H9 (cell line): ENCODE results near the gene ERFE. TPM values are rescaled to one million over a fixed set of nuclear protein-coding genes. Genes with fewer than 3 reads are reported as not detected.

Experiments used
- DNase-seq: peaks from one replicate; pipeline ENCODE4 v3.0.0-alpha.2; 2017
- H2AFZ ChIP-seq: one replicate; pipeline ENCODE4 v1.6.1; 2013; ENCODE audit warnings: mild to moderate bottlenecking, low read length, control low read depth, moderate library complexity
- H2AK5ac ChIP-seq: 2 replicates; pipeline ENCODE4 v1.6.1; 2013; ENCODE audit warnings: low read length, control low read depth, mixed read lengths; ENCODE audit not compliant: insufficient read length
- H2BK120ac ChIP-seq: one replicate; pipeline ENCODE4 v1.6.1; 2013; ENCODE audit warnings: low read depth, mild to moderate bottlenecking, low read length, control low read depth, inconsistent platforms; ENCODE audit not compliant: poor library complexity, severe bottlenecking
- H2BK12ac ChIP-seq: 2 replicates; pipeline ENCODE4 v1.6.1; 2013; ENCODE audit warnings: low read length, control low read depth, mixed read lengths, low read depth; ENCODE audit not compliant: insufficient read length
- H2BK15ac ChIP-seq: 2 replicates; pipeline ENCODE4 v1.6.1; 2013; ENCODE audit warnings: low read depth, low read length, control low read depth
- H2BK20ac ChIP-seq: one replicate; pipeline ENCODE4 v1.6.1; 2013; ENCODE audit warnings: low read depth, mild to moderate bottlenecking, low read length, control low read depth, inconsistent platforms; ENCODE audit not compliant: poor library complexity, severe bottlenecking
- H2BK5ac ChIP-seq: 2 replicates; pipeline ENCODE4 v1.6.1; 2013; ENCODE audit warnings: low read length, control low read depth, mixed read lengths; ENCODE audit not compliant: insufficient read length
- H3K14ac ChIP-seq: 2 replicates; pipeline ENCODE4 v1.6.1; 2013; ENCODE audit warnings: low read length, control low read depth; ENCODE audit not compliant: insufficient read depth
- H3K18ac ChIP-seq: 2 replicates; pipeline ENCODE4 v1.6.1; 2013; ENCODE audit warnings: low read depth, mild to moderate bottlenecking, mixed read lengths, low read length, control low read depth; ENCODE audit not compliant: insufficient read length
- H3K23ac ChIP-seq: 2 replicates; pipeline ENCODE4 v1.6.1; 2013; ENCODE audit warnings: low read length, control low read depth, mixed read lengths, low read depth; ENCODE audit not compliant: insufficient read length
- H3K23me2 ChIP-seq: 2 replicates; pipeline ENCODE4 v1.6.1; 2013; ENCODE audit warnings: low read depth, mild to moderate bottlenecking, mixed read lengths, low read length, control low read depth; ENCODE audit not compliant: insufficient read length, poor library complexity, severe bottlenecking
- H3K27ac ChIP-seq: 2 replicates; pipeline ENCODE4 v1.5.1; 2013; ENCODE audit warnings: low read length, control low read depth, mixed read lengths, low read depth; ENCODE audit not compliant: insufficient read length
- H3K27me3 ChIP-seq: 2 replicates; pipeline ENCODE4 v1.6.1; 2013; ENCODE audit warnings: low read length, control low read depth, inconsistent platforms; ENCODE audit not compliant: insufficient read depth
- H3K4ac ChIP-seq: 2 replicates; pipeline ENCODE4 v1.6.1; 2013; ENCODE audit warnings: low read depth, mild to moderate bottlenecking, control low read depth, inconsistent platforms, low read length, moderate library complexity
- H3K4me1 ChIP-seq: 2 replicates; pipeline ENCODE4 v1.6.1; 2013; ENCODE audit warnings: low read length, control low read depth, inconsistent platforms; ENCODE audit not compliant: insufficient read depth
- H3K4me2 ChIP-seq: 2 replicates; pipeline ENCODE4 v1.6.1; 2013; ENCODE audit warnings: low read length, control low read depth, mixed read lengths; ENCODE audit not compliant: insufficient read length, insufficient read depth
- H3K56ac ChIP-seq: 2 replicates; pipeline ENCODE4 v1.6.1; 2013; ENCODE audit warnings: low read depth, mild to moderate bottlenecking, mixed read lengths, low read length, control low read depth; ENCODE audit not compliant: insufficient read length
- H3K79me1 ChIP-seq: 2 replicates; pipeline ENCODE4 v1.6.1; 2013; ENCODE audit warnings: low read depth, mild to moderate bottlenecking, moderate library complexity, low read length, control low read depth, inconsistent platforms; ENCODE audit not compliant: insufficient read depth, poor library complexity, severe bottlenecking
- H3K79me2 ChIP-seq: 2 replicates; pipeline ENCODE4 v1.6.1; 2013; ENCODE audit warnings: low read length, control low read depth, inconsistent platforms; ENCODE audit not compliant: insufficient read depth
- H3K9ac ChIP-seq: 2 replicates; pipeline ENCODE4 v1.6.1; 2013; ENCODE audit warnings: low read length, control low read depth, mixed read lengths; ENCODE audit not compliant: insufficient read length; ENCODE audit errors: extremely low read depth
- H3K9me3 ChIP-seq: one replicate; pipeline ENCODE4 v1.6.1; 2013; ENCODE audit warnings: low read depth, low read length, inconsistent platforms; ENCODE audit not compliant: control insufficient read depth
- H3T11ph ChIP-seq: one replicate; pipeline ENCODE4 v1.6.1; 2013; ENCODE audit warnings: mild to moderate bottlenecking, low read length, control low read depth, inconsistent platforms
- H4K20me1 ChIP-seq: one replicate; pipeline ENCODE4 v1.6.1; 2013; ENCODE audit not compliant: control insufficient read depth, insufficient read length, insufficient read depth
- H4K5ac ChIP-seq: 2 replicates; pipeline ENCODE4 v1.6.1; 2013; ENCODE audit warnings: low read depth, mild to moderate bottlenecking, mixed read lengths, low read length, control low read depth; ENCODE audit not compliant: insufficient read length
- H4K8ac ChIP-seq: replicated peaks from 2 replicates; pipeline ENCODE4 v1.6.1; 2013; ENCODE audit warnings: low read length, control low read depth, mixed read lengths, low read depth; ENCODE audit not compliant: insufficient read length
- H4K91ac ChIP-seq: 2 replicates; pipeline ENCODE4 v1.6.1; 2013; ENCODE audit warnings: low read depth, mild to moderate bottlenecking, moderate library complexity, mixed read lengths, low read length, control low read depth; ENCODE audit not compliant: insufficient read length
- H3K27ac Mint-ChIP-seq, 3 experiments: 2 replicates in 2 of 3; 3 replicates in 1 of 3; pipeline ENCODE4 v1.8.0; 2020 to 2021; ENCODE audit warnings: mixed read lengths in 3 of 3, mild to moderate bottlenecking in 1 of 3, moderate library complexity in 1 of 3
- H3K27me3 Mint-ChIP-seq: 2 replicates; pipeline ENCODE4 v1.8.0; 2021; ENCODE audit warnings: low read depth, mild to moderate bottlenecking, moderate library complexity, mixed read lengths
- H3K36me3 Mint-ChIP-seq, 3 experiments: 2 replicates in 2 of 3; 3 replicates in 1 of 3; pipeline ENCODE4 v1.8.0; 2020 to 2021; ENCODE audit warnings: low read depth in 3 of 3, mixed read lengths in 3 of 3; ENCODE audit not compliant: insufficient read depth in 1 of 3
- H3K4me1 Mint-ChIP-seq, 2 experiments: 2 replicates each; pipeline ENCODE4 v1.8.0; 2020; ENCODE audit warnings: mixed read lengths in 2 of 2
- H3K4me3 Mint-ChIP-seq, 2 experiments: 2 replicates in 1 of 2; 3 replicates in 1 of 2; pipeline ENCODE4 v1.8.0; 2020 to 2021; ENCODE audit warnings: mild to moderate bottlenecking in 2 of 2, mixed read lengths in 2 of 2, moderate library complexity in 1 of 2
- H3K9me3 Mint-ChIP-seq, 2 experiments: 2 replicates in 1 of 2; 3 replicates in 1 of 2; pipeline ENCODE4 v1.8.0; 2020; ENCODE audit warnings: mild to moderate bottlenecking in 2 of 2, mixed read lengths in 2 of 2, moderate library complexity in 1 of 2
- WGBS: extraction: QIAGEN DNeasy Blood & Tissue Kit; methylation state at CpG from one replicate; pipeline ENCODE4 v1.1.7; 2013; ENCODE audit warnings: missing lambda C conversion rate, low lambda C conversion rate, mixed read lengths; ENCODE audit not compliant: insufficient read length; ENCODE audit errors: extremely low coverage; 5-methylcytosine and 5-hydroxymethylcytosine counted together
- total RNA-seq: library from RNA; stranded (reverse); gene quantifications from 2 replicates; pipeline ENCODE4 v1.2.1, GENCODE V29; 2021
- TF ChIP-seq, protein P1 (sequence below): fragments of 200-600 bp; sonication (generic); conservative IDR thresholded peaks from 3 replicates; pipeline ENCODE4 v1.8.0; 2021; ENCODE audit warnings: antibody characterized with exemption, mild to moderate bottlenecking

ERFE gene
- total RNA-seq, 1 experiment from 2014 or later = 2.1 TPM

GRCh38 chr2:238182362-238182761, 23.6 kb downstream of the ERFE start:
- no peaks in the 10 kb centered on the region for H3K79me1 ChIP-seq
- H3K27me3 Mint-ChIP-seq = no peaks in the 10 kb centered on the region

More at GRCh38 chr2:238182362-238182761, 23.6 kb downstream of the ERFE start:
- no peaks in the 10 kb centered on the region for H3K9me3 ChIP-seq
- no peak overlapping the region for H3T11ph ChIP-seq
- no peaks in the 10 kb centered on the region for H4K20me1 ChIP-seq
- H2BK120ac ChIP-seq = no peak overlapping the region
- peaks cover 27 to 95% (median 86%) of the 10 kb centered on the region in 3 experiments; a peak in 6 of 7 replicates for H3K36me3 Mint-ChIP-seq
- H3K56ac ChIP-seq = no peak overlapping the region
- no peaks in the 10 kb centered on the region for H3K79me2 ChIP-seq
- H3K9me3 Mint-ChIP-seq = no peaks in the 10 kb centered on the region
- no peak overlapping the region for H3K27ac Mint-ChIP-seq
- H2BK12ac ChIP-seq = no peak overlapping the region
- no peak overlapping the region for H2BK5ac ChIP-seq
- no peak overlapping the region for H3K4ac ChIP-seq
- H3K4me1 ChIP-seq = no peaks in the 10 kb centered on the region
- no peaks in the 10 kb centered on the region for H3K4me1 Mint-ChIP-seq
- no peak overlapping the region for H3K4me3 Mint-ChIP-seq
- H4K5ac ChIP-seq = no peak overlapping the region
- H4K8ac ChIP-seq = no peak overlapping the region
- H3K23me2 ChIP-seq = no peaks in the 10 kb centered on the region
- no peak overlapping the region for H3K4me2 ChIP-seq
- no peak for DNase-seq
- no peak overlapping the region for H4K91ac ChIP-seq
- no peak overlapping the region for H3K9ac ChIP-seq
- H2AFZ ChIP-seq = no peak overlapping the region
- H3K27me3 ChIP-seq = no peaks in the 10 kb centered on the region
- no peak overlapping the region for H3K23ac ChIP-seq
- no peak overlapping the region for H2BK20ac ChIP-seq
- H3K14ac ChIP-seq = no peak overlapping the region
- no peak overlapping the region for H3K18ac ChIP-seq
- TF ChIP-seq, protein P1, sequence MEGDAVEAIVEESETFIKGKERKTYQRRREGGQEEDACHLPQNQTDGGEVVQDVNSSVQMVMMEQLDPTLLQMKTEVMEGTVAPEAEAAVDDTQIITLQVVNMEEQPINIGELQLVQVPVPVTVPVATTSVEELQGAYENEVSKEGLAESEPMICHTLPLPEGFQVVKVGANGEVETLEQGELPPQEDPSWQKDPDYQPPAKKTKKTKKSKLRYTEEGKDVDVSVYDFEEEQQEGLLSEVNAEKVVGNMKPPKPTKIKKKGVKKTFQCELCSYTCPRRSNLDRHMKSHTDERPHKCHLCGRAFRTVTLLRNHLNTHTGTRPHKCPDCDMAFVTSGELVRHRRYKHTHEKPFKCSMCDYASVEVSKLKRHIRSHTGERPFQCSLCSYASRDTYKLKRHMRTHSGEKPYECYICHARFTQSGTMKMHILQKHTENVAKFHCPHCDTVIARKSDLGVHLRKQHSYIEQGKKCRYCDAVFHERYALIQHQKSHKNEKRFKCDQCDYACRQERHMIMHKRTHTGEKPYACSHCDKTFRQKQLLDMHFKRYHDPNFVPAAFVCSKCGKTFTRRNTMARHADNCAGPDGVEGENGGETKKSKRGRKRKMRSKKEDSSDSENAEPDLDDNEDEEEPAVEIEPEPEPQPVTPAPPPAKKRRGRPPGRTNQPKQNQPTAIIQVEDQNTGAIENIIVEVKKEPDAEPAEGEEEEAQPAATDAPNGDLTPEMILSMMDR = no peak
- H2AK5ac ChIP-seq = no peak overlapping the region
- no peak overlapping the region for H2BK15ac ChIP-seq
- H3K27ac ChIP-seq = no peak overlapping the region
- no CpG with 5 or more reads among the region's 6 CpGs for WGBS
